Measurements from ENCODE around the gene LPP.

Gene LPP

DNA sequence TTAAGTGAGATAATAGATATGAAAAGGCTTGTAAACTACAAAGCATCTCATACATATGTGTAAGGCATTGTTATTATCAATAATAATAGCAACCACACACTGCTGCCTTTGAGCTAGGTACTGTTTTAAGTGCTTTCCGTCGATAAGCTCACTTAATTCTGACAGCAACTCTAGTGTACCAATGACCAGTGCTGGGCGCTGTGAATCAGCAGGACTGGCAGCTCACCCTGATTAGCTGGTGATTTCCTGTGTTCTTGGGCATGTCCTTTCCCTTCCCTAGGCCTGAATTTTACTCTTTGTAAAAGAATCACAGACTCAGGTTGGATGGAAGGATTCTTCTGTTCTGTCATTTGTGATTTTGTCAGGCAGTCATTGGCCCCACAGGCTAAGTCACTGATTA, 215.6 kb downstream of the LPP start:
- Histone ChIP-seq H3K36me3 (ENCODE audit: low read length) (no peaks in the 10 kb centered on the region), H3K9me2 (replicated peaks; ENCODE audit: insufficient read depth, low read length) (no peaks in the 10 kb centered on the region), H3K9ac (ENCODE audit: low read length) (no peak overlapping the region), H2AFZ (ENCODE audit: low read depth, low read length, severe bottlenecking) (no peak overlapping the region), H4K20me1 (ENCODE audit: low read depth, low read length) (no peaks in the 10 kb centered on the region), H3K4me3 (ENCODE audit: insufficient read depth, low read length, poor library complexity, severe bottlenecking) (no peak overlapping the region), H3K27ac (ENCODE audit: low read depth, low read length) (no peak overlapping the region), H3K79me2 (ENCODE audit: insufficient read depth, low read length) (no peaks in the 10 kb centered on the region), H3F3A (ENCODE audit: insufficient read depth) (no peaks in the 10 kb centered on the region), H3K27me3 (ENCODE audit: low read length) (no peaks in the 10 kb centered on the region), H3K9me3 (ENCODE audit: insufficient read depth, low read length) (no peaks in the 10 kb centered on the region), H3K4me2 (ENCODE audit: low read depth, low read length, poor library complexity, severe bottlenecking) (no peak overlapping the region)
- TF ChIP-seq EZH2phosphoT487 (conservative IDR thresholded peaks at IDR 0.05; ENCODE audit: low read length), result no peak
- TF ChIP-seq, protein P1, sequence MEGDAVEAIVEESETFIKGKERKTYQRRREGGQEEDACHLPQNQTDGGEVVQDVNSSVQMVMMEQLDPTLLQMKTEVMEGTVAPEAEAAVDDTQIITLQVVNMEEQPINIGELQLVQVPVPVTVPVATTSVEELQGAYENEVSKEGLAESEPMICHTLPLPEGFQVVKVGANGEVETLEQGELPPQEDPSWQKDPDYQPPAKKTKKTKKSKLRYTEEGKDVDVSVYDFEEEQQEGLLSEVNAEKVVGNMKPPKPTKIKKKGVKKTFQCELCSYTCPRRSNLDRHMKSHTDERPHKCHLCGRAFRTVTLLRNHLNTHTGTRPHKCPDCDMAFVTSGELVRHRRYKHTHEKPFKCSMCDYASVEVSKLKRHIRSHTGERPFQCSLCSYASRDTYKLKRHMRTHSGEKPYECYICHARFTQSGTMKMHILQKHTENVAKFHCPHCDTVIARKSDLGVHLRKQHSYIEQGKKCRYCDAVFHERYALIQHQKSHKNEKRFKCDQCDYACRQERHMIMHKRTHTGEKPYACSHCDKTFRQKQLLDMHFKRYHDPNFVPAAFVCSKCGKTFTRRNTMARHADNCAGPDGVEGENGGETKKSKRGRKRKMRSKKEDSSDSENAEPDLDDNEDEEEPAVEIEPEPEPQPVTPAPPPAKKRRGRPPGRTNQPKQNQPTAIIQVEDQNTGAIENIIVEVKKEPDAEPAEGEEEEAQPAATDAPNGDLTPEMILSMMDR (IDR thresholded peaks at IDR 0.05; ENCODE audit: insufficient read depth, low read length, poor library complexity, severe bottlenecking), result no peak

DNA sequence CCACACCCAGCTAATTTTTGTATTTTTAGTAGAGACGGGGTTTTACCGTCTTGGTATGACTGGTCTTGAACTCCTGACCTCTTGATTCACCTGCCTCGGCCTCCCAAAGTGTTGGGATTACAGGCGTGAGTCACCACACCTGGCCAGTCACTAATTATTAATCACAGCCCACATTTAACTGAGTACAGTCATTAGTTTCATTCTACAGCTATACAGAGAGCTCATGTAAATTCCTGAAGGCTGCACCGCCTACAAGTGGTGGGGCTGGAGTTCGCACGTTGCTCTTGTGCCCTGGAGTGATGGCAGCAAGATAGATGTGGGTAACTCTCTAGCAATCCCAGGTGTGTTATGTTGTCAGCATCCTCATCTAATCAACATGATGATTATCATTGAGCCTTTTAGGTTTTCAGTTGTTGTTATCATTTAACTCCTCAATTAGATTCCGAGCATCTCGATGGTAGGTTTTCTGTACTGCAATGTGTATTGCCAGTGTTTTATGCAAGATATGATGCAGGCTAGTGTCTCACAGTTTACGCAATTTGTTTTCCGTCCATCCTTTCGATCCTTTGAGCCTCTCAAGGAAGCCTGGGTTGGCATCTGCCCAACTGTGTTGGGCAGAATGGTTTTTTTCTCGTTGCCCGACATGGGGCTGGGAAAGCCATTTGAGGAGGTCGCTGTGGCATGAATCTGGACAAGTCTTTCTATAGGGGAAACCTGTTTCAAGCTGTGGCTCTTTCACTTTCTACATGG, 216.3 kb downstream of the LPP start:
- no peaks in the 10 kb centered on the region for H3K27me3 ChIP-seq (ENCODE audit: low read length)
- no peak overlapping the region for H2AFZ ChIP-seq (ENCODE audit: low read depth, low read length, severe bottlenecking)
- no peak overlapping the region for H3K27ac ChIP-seq (ENCODE audit: low read depth, low read length)
- H3K4me2 ChIP-seq (ENCODE audit: low read depth, low read length, poor library complexity, severe bottlenecking), result no peak overlapping the region
- no peaks in the 10 kb centered on the region for H3K9me3 ChIP-seq (ENCODE audit: insufficient read depth, low read length)
- H3K4me3 ChIP-seq (ENCODE audit: insufficient read depth, low read length, poor library complexity, severe bottlenecking), result no peak overlapping the region
- H3K79me2 ChIP-seq (ENCODE audit: insufficient read depth, low read length), result no peaks in the 10 kb centered on the region
- H3K9me2 ChIP-seq (replicated peaks; ENCODE audit: insufficient read depth, low read length), result no peaks in the 10 kb centered on the region
- no peaks in the 10 kb centered on the region for H4K20me1 ChIP-seq (ENCODE audit: low read depth, low read length)
- no peak overlapping the region for H3K9ac ChIP-seq (ENCODE audit: low read length)
- TF ChIP-seq, protein P1 (IDR thresholded peaks at IDR 0.05; ENCODE audit: insufficient read depth, low read length, poor library complexity, severe bottlenecking), result no peak
- no peak for TF ChIP-seq EZH2phosphoT487 (conservative IDR thresholded peaks at IDR 0.05; ENCODE audit: low read length)
- no peaks in the 10 kb centered on the region for H3F3A ChIP-seq (ENCODE audit: insufficient read depth)
- no peaks in the 10 kb centered on the region for H3K36me3 ChIP-seq (ENCODE audit: low read length)

DNA sequence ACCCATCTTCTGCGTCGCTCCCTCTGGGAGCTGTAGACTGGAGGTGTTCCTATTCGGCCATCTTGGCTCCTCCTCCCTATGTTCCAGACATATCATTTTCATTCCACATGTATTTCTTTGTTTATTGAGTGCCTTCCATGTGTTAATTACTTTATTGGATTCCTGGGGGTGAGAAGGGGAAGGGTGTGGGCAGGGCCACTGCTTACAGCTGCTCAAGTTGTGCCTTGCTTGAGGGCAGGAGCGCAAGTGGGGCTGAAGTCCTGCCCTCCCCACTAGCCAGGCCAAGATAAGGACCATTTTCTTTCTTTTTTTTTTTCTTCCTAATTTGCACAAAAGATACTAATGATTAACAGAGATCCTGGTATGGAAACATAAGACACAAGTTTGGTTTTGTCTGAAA, 224.8 kb downstream of the LPP start:
- no peaks in the 10 kb centered on the region for H3K9me3 ChIP-seq (ENCODE audit: insufficient read depth, low read length)
- no peaks in the 10 kb centered on the region for H4K20me1 ChIP-seq (ENCODE audit: low read depth, low read length)
- H3K27ac ChIP-seq (ENCODE audit: low read depth, low read length), result no peak overlapping the region
- no peaks in the 10 kb centered on the region for H3K9me2 ChIP-seq (replicated peaks; ENCODE audit: insufficient read depth, low read length)
- H3K9ac ChIP-seq (ENCODE audit: low read length), result no peak overlapping the region
- no peaks in the 10 kb centered on the region for H3K79me2 ChIP-seq (ENCODE audit: insufficient read depth, low read length)
- no peak for TF ChIP-seq EZH2phosphoT487 (conservative IDR thresholded peaks at IDR 0.05; ENCODE audit: low read length)
- TF ChIP-seq, protein P1 (IDR thresholded peaks at IDR 0.05; ENCODE audit: insufficient read depth, low read length, poor library complexity, severe bottlenecking), result no peak
- H3K4me2 ChIP-seq (ENCODE audit: low read depth, low read length, poor library complexity, severe bottlenecking), result no peak overlapping the region
- H3K4me3 ChIP-seq (ENCODE audit: insufficient read depth, low read length, poor library complexity, severe bottlenecking), result no peak overlapping the region
- no peaks in the 10 kb centered on the region for H3K27me3 ChIP-seq (ENCODE audit: low read length)
- H2AFZ ChIP-seq (ENCODE audit: low read depth, low read length, severe bottlenecking), result no peak overlapping the region
- H3K36me3 ChIP-seq (ENCODE audit: low read length), result no peaks in the 10 kb centered on the region
- no peaks in the 10 kb centered on the region for H3F3A ChIP-seq (ENCODE audit: insufficient read depth)

Data from SU-DHL-6 (cell line).